GM23338 (cell line): ENCODE data around the gene NRP1. TPM values are rescaled to one million over a fixed set of nuclear protein-coding genes. Genes with fewer than 3 reads are reported as not detected.

Experiments used
- ATAC-seq: fragments of 200-7000 bp; cut with Tn5 transposase; 3 replicates; pipeline ENCODE4 v1.9.1; 2020
- DNase-seq: peaks from one replicate; pipeline ENCODE4 v3.0.0-alpha.2; 2015; ENCODE audit warnings: low spot score
- H2AFZ ChIP-seq: fragments of 200-600 bp; sonication (generic); 2 replicates; pipeline ENCODE4 v1.8.0; 2016; ENCODE audit warnings: antibody characterized with exemption, mild to moderate bottlenecking, moderate library complexity
- H3F3A ChIP-seq: fragments of 200-600 bp; sonication (generic); replicated peaks from 2 replicates; pipeline ENCODE4 v1.8.0; 2017; ENCODE audit warnings: antibody characterized with exemption, mixed run types, low read depth
- H3K27ac ChIP-seq: fragments of 200-600 bp; sonication (generic); 2 replicates; pipeline ENCODE4 v1.6.1; 2016; ENCODE audit warnings: low read depth
- H3K27me3 ChIP-seq: fragments of 200-600 bp; sonication (generic); 2 replicates; pipeline ENCODE4 v1.8.0; 2016; ENCODE audit warnings: mild to moderate bottlenecking, mixed run types, moderate library complexity; ENCODE audit not compliant: insufficient read depth
- H3K36me3 ChIP-seq: fragments of 200-600 bp; sonication (generic); 2 replicates; pipeline ENCODE4 v1.8.0; 2016; ENCODE audit warnings: mild to moderate bottlenecking; ENCODE audit not compliant: insufficient read depth
- H3K4me1 ChIP-seq: fragments of 200-600 bp; sonication (generic); 2 replicates; pipeline ENCODE4 v1.8.0; 2016; ENCODE audit warnings: mild to moderate bottlenecking, moderate library complexity; ENCODE audit not compliant: insufficient read depth
- H3K4me2 ChIP-seq: fragments of 200-600 bp; sonication (generic); 2 replicates; pipeline ENCODE4 v1.7.1; 2017; ENCODE audit warnings: mixed run types
- H3K4me3 ChIP-seq: fragments of 200-600 bp; sonication (generic); 2 replicates; pipeline ENCODE4 v1.6.1; 2016; ENCODE audit warnings: mixed run types
- H3K79me2 ChIP-seq: fragments of 200-600 bp; sonication (generic); replicated peaks from 2 replicates; pipeline ENCODE4 v1.8.0; 2017; ENCODE audit warnings: mild to moderate bottlenecking; ENCODE audit not compliant: insufficient read depth
- H3K9me2 ChIP-seq: fragments of 200-600 bp; sonication (generic); 2 replicates; pipeline ENCODE4 v1.8.0; 2017; ENCODE audit not compliant: insufficient read depth
- H4K20me1 ChIP-seq: fragments of 200-600 bp; sonication (generic); replicated peaks from 2 replicates; pipeline ENCODE4 v1.8.0; 2017; ENCODE audit warnings: mild to moderate bottlenecking; ENCODE audit not compliant: insufficient read depth
- H3K27ac Mint-ChIP-seq: 2 replicates; pipeline ENCODE4 v1.8.0; 2020; ENCODE audit warnings: inconsistent platforms, mild to moderate bottlenecking, moderate library complexity, mixed read lengths
- H3K27me3 Mint-ChIP-seq: 3 replicates; pipeline ENCODE4 v1.8.0; 2022; ENCODE audit warnings: low read depth, mild to moderate bottlenecking, moderate library complexity, mixed read lengths, inconsistent platforms; ENCODE audit not compliant: insufficient read depth, poor library complexity
- H3K36me3 Mint-ChIP-seq: 3 replicates; pipeline ENCODE4 v1.8.0; 2021; ENCODE audit warnings: low read depth, mild to moderate bottlenecking, inconsistent platforms, moderate library complexity, mixed read lengths
- H3K4me1 Mint-ChIP-seq: 3 replicates; pipeline ENCODE4 v1.8.0; 2020; ENCODE audit warnings: mild to moderate bottlenecking, inconsistent platforms, mixed read lengths
- H3K4me3 Mint-ChIP-seq: 3 replicates; pipeline ENCODE4 v1.8.0; 2021; ENCODE audit warnings: moderate library complexity, mild to moderate bottlenecking, inconsistent platforms, mixed read lengths
- H3K9me3 Mint-ChIP-seq: 3 replicates; pipeline ENCODE4 v1.8.0; 2020; ENCODE audit warnings: moderate library complexity, mild to moderate bottlenecking, inconsistent platforms, mixed read lengths
- CREB1 ChIP-seq: fragments of 250-450 bp; sonication (Bioruptor Pico); IDR thresholded peaks from 2 replicates; pipeline ENCODE4 v1.5.0; 2020; ENCODE audit warnings: low read depth, mild to moderate bottlenecking, moderate library complexity
- EZH2 ChIP-seq: fragments of 200-600 bp; sonication (generic); IDR thresholded peaks from one replicate; pipeline ENCODE4 v1.8.0; 2017; ENCODE audit warnings: antibody characterized with exemption, mild to moderate bottlenecking, low read depth; ENCODE audit not compliant: unreplicated experiment
- EZH2phosphoT487 ChIP-seq: fragments of 200-600 bp; sonication (generic); IDR thresholded peaks from one replicate; pipeline ENCODE4 v1.8.1; 2018; ENCODE audit warnings: antibody characterized with exemption; ENCODE audit not compliant: unreplicated experiment
- POLR2AphosphoS5 ChIP-seq: IDR thresholded peaks from 2 replicates; pipeline ENCODE4 v1.6.1; 2016; ENCODE audit warnings: antibody characterized with exemption, low read depth
- STAT1 ChIP-seq: IDR thresholded peaks from one replicate; pipeline ENCODE4 v1.6.1; 2016; ENCODE audit warnings: antibody characterized with exemption; ENCODE audit not compliant: unreplicated experiment
- ZNF114 ChIP-seq: fragments of 250-450 bp; sonication (Bioruptor Pico); IDR thresholded peaks from 2 replicates; pipeline ENCODE4 v1.5.0; 2020; ENCODE audit warnings: mild to moderate bottlenecking, moderate library complexity
- ZNF462 ChIP-seq: fragments of 250-450 bp; sonication (Bioruptor Pico); IDR thresholded peaks from 2 replicates; pipeline ENCODE4 v1.5.0; 2020; ENCODE audit warnings: mild to moderate bottlenecking, moderate library complexity
- polyA plus RNA-seq: library from polyadenylated mRNA; unstranded; fragments of >200 nt; fragmentation: Nextera tagmentation; extraction: Ambion mirVana; gene quantifications from 2 replicates; pipeline ENCODE4 v1.2.1, GENCODE V29; 2016
- total RNA-seq: library from RNA; depleted of rRNA; stranded (reverse); fragments of >200 nt; shearing (Covaris generic); gene quantifications from 2 replicates; pipeline ENCODE4 v1.2.3, GENCODE V29; 2014
- TF ChIP-seq, protein P1 (sequence below), 2 experiments: fragments of 200-600 bp in 1 of 2; sonication (generic) in 1 of 2; conservative IDR thresholded peaks; 2 replicates each; pipeline versions ENCODE4 v1.5.1 to v1.6.1; 2016 to 2017; ENCODE audit warnings: antibody characterized with exemption in 2 of 2, low read depth in 2 of 2, mild to moderate bottlenecking in 2 of 2, moderate library complexity in 1 of 2
- TF ChIP-seq, protein P2 (sequence below): IDR thresholded peaks from 2 replicates; pipeline ENCODE4 v1.6.1; 2016; ENCODE audit warnings: antibody characterized with exemption

NRP1 gene
- total and polyA plus RNA-seq, 2 experiments from 2014 or later, result 2.9 to 3.5 TPM

GRCh38 chr10:33151344-33151864 is 183.1 kb downstream of the NRP1 start (continued):
- TF ChIP-seq ZNF462 (CRISPR knock-in tag) (no peak), EZH2 (no peak), ZNF114 (no peak), STAT1 (no peak)
- TF ChIP-seq, protein P1, sequence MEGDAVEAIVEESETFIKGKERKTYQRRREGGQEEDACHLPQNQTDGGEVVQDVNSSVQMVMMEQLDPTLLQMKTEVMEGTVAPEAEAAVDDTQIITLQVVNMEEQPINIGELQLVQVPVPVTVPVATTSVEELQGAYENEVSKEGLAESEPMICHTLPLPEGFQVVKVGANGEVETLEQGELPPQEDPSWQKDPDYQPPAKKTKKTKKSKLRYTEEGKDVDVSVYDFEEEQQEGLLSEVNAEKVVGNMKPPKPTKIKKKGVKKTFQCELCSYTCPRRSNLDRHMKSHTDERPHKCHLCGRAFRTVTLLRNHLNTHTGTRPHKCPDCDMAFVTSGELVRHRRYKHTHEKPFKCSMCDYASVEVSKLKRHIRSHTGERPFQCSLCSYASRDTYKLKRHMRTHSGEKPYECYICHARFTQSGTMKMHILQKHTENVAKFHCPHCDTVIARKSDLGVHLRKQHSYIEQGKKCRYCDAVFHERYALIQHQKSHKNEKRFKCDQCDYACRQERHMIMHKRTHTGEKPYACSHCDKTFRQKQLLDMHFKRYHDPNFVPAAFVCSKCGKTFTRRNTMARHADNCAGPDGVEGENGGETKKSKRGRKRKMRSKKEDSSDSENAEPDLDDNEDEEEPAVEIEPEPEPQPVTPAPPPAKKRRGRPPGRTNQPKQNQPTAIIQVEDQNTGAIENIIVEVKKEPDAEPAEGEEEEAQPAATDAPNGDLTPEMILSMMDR (conservative IDR thresholded peaks at IDR 0.05; ENCODE audit: low read depth in 2 of 2), result no peak
- TF ChIP-seq, protein P2, sequence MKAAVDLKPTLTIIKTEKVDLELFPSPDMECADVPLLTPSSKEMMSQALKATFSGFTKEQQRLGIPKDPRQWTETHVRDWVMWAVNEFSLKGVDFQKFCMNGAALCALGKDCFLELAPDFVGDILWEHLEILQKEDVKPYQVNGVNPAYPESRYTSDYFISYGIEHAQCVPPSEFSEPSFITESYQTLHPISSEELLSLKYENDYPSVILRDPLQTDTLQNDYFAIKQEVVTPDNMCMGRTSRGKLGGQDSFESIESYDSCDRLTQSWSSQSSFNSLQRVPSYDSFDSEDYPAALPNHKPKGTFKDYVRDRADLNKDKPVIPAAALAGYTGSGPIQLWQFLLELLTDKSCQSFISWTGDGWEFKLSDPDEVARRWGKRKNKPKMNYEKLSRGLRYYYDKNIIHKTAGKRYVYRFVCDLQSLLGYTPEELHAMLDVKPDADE, result no peak

- H3K36me3 Mint-ChIP-seq, result no peaks in the 10 kb centered on the region
- Histone ChIP-seq H3K4me1 (no peaks in the 10 kb centered on the region), H2AFZ (no peak overlapping the region), H3K4me2 (no peak overlapping the region), H3F3A (no peaks in the 10 kb centered on the region), H3K79me2 (no peaks in the 10 kb centered on the region), H3K4me3 (no peak overlapping the region), H3K27me3 (no peaks in the 10 kb centered on the region), H3K9me2 (peaks cover 10% of the 10 kb centered on the region; the same call in 1 of the 2 replicates), H3K36me3 (no peaks in the 10 kb centered on the region), H3K27ac (no peak overlapping the region), H4K20me1 (no peaks in the 10 kb centered on the region)
- peaks cover 2% of the 10 kb centered on the region; the same call in 1 of the 3 replicates for H3K4me1 Mint-ChIP-seq
- H3K27me3 Mint-ChIP-seq, result peaks cover 2% of the 10 kb centered on the region
- ATAC-seq, result no peak
- no peak for DNase-seq
- no peak overlapping the region for H3K27ac Mint-ChIP-seq
- H3K4me3 Mint-ChIP-seq, result no peak overlapping the region
- peaks cover 2% of the 10 kb centered on the region; the same call in 1 of the 3 replicates for H3K9me3 Mint-ChIP-seq
- TF ChIP-seq CREB1 (CRISPR knock-in tag), result no peak
- no peak for TF ChIP-seq POLR2AphosphoS5
- TF ChIP-seq, protein P2, result no peak
- TF ChIP-seq EZH2phosphoT487, result no peak
Measured at GRCh38 chr10:33150889-33151288, 183.6 kb downstream of the NRP1 start.
